Body of pancreas (tissue), 4 donors: ENCODE data around the gene SORL1. TPM values are rescaled to one million over a fixed set of nuclear protein-coding genes. Genes with fewer than 3 reads are reported as not detected.

Source experiments
- ATAC-seq: fragments of 150-250 bp; one replicate; pipeline ENCODE4 v1.9.1; 2016
- DNase-seq, 4 donors: peaks; one replicate each; pipeline ENCODE4 v3.0.0-alpha.2; 2019
- H3K27ac ChIP-seq, 4 donors: fragments of 200-600 bp; sonication (generic); 1 replicate in 3 of 4; 2 replicates in 1 of 4; pipeline versions ENCODE4 v1.5.1 to v1.6.1; 2016 to 2019; ENCODE audit warnings: mild to moderate bottlenecking in 1 of 4, mixed read lengths in 1 of 4, moderate library complexity in 1 of 4
- H3K27me3 ChIP-seq, 2 donors: fragments of 200-600 bp; sonication (generic); one replicate each; pipeline ENCODE4 v1.6.0; 2016; ENCODE audit warnings: mild to moderate bottlenecking in 1 of 2
- H3K36me3 ChIP-seq, 2 donors: fragments of 200-600 bp; sonication (generic); replicated peaks in 1 of 2; 2 replicates each; pipeline ENCODE4 v1.5.1; 2016; ENCODE audit warnings: low read depth in 2 of 2; ENCODE audit not compliant: insufficient read depth in 1 of 2
- H3K4me1 ChIP-seq: fragments of 200-600 bp; sonication (generic); one replicate; pipeline ENCODE4 v1.6.0; 2016
- H3K4me3 ChIP-seq, 2 donors: fragments of 200-600 bp; sonication (generic); 1 replicate in 1 of 2; 2 replicates in 1 of 2; pipeline ENCODE4 v1.5.1; 2016 to 2019
- H3K9me3 ChIP-seq, 3 donors: fragments of 200-600 bp; sonication (generic); 1 replicate in 2 of 3; 2 replicates in 1 of 3; pipeline ENCODE4 v1.5.1; 2016
- POLR2A ChIP-seq, 3 donors: fragments of 450-650 bp; IDR thresholded peaks; one replicate each; pipeline ENCODE4 v1.6.1; 2016; ENCODE audit warnings: antibody characterized with exemption in 3 of 3, mild to moderate bottlenecking in 2 of 3
- WGBS, 2 donors: methylation state at CpG; one replicate each; pipeline ENCODE4 v1.1.5; 2017; 5-methylcytosine and 5-hydroxymethylcytosine counted together
- intact Hi-C: fragments of 100-400 bp; cut with DNase I; formaldehyde crosslinking; loops from one replicate; pipeline ENCODE4 v1.15.1; 2023
- total RNA-seq, 2 donors: library from RNA; depleted of rRNA; stranded (reverse); fragments of >200 nt; gene quantifications; one replicate each; pipeline ENCODE4 v1.1.0, GENCODE V29; 2016
- TF ChIP-seq, protein P1 (sequence below), 7 experiments: fragments of 450-650 bp in 4 of 7; fragments of 200-600 bp in 3 of 7; sonication (generic) in 3 of 7; IDR thresholded peaks; one replicate each; pipeline ENCODE4 v1.5.1; 2016 to 2019; ENCODE audit warnings: antibody characterized with exemption in 7 of 7

SORL1 gene
- total RNA-seq, 2 donors from 2014 or later, result 25.1 to 26.5 TPM

DNA sequence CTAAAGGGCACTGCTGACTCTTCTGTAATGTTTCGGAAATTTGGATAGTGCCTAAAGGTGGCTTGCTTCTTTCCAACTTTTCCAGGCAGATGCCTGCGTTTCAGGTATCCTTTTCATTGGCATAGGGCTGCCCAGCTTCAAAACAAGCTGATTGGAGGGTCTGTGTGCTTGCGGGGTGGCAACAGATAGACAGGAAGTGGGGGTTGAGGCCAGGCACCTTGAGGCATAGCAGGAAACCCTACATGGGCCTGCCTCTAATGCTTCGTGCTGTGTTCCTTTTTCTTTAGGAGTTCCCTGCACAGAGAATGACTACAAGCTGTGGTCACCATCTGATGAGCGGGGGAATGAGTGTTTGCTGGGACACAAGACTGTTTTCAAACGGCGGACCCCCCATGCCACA is 92.8 kb downstream of the SORL1 start:
- ATAC-seq (no peak), DNase-seq (no peak)
- Histone ChIP-seq H3K36me3 (no peaks in the 10 kb centered on the region), H3K4me3 (no peak overlapping the region), H3K27me3 (no peaks in the 10 kb centered on the region), H3K9me3 (no peaks in the 10 kb centered on the region), H3K4me1 (no peaks in the 10 kb centered on the region), H3K27ac (no peak overlapping the region)
- TF ChIP-seq, protein P1, sequence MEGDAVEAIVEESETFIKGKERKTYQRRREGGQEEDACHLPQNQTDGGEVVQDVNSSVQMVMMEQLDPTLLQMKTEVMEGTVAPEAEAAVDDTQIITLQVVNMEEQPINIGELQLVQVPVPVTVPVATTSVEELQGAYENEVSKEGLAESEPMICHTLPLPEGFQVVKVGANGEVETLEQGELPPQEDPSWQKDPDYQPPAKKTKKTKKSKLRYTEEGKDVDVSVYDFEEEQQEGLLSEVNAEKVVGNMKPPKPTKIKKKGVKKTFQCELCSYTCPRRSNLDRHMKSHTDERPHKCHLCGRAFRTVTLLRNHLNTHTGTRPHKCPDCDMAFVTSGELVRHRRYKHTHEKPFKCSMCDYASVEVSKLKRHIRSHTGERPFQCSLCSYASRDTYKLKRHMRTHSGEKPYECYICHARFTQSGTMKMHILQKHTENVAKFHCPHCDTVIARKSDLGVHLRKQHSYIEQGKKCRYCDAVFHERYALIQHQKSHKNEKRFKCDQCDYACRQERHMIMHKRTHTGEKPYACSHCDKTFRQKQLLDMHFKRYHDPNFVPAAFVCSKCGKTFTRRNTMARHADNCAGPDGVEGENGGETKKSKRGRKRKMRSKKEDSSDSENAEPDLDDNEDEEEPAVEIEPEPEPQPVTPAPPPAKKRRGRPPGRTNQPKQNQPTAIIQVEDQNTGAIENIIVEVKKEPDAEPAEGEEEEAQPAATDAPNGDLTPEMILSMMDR (IDR thresholded peaks at IDR 0.05), result no peak
- WGBS, 2 donors, result 66% methylated on average over 7 of the region's 7 CpGs
- intact Hi-C loops, result no loop called here

GRCh38 chr11:121547574-121547973 is 95.5 kb downstream of the SORL1 start:
- Histone ChIP-seq H3K27me3 (no peaks in the 10 kb centered on the region), H3K9me3 (no peaks in the 10 kb centered on the region), H3K4me3 (no peak overlapping the region), H3K36me3 (no peaks in the 10 kb centered on the region), H3K27ac (no peak overlapping the region), H3K4me1 (no peaks in the 10 kb centered on the region)
- DNase-seq (no peak), ATAC-seq (no peak)
- TF ChIP-seq, protein P1 (IDR thresholded peaks at IDR 0.05), result no peak
- no peak for TF ChIP-seq POLR2A (IDR thresholded peaks at IDR 0.05)
- 63 to 70% methylated on average over 3 of the region's 3 CpGs for WGBS, 2 donors
- intact Hi-C loops, result no loop called here

GRCh38 chr11:121550247-121551030 is 98.3 kb downstream of the SORL1 start:
- DNase-seq, result no peak
- no peaks in the 10 kb centered on the region for H3K9me3 ChIP-seq
- no peak for ATAC-seq
- 70% methylated on average over 10 of the region's 10 CpGs for WGBS, 2 donors
- peaks cover 5% of the 10 kb centered on the region for H3K4me1 ChIP-seq
- intact Hi-C loops, result no loop called here
- H3K27me3 ChIP-seq, result no peaks in the 10 kb centered on the region
- TF ChIP-seq POLR2A (IDR thresholded peaks at IDR 0.05), result no peak
- TF ChIP-seq, protein P1 (IDR thresholded peaks at IDR 0.05), result no peak
- H3K36me3 ChIP-seq, result no peaks in the 10 kb centered on the region
- H3K4me3 ChIP-seq, result no peak overlapping the region
- H3K27ac ChIP-seq, result no peak overlapping the region

GRCh38 chr11:121551463-121551862 is 99.3 kb downstream of the SORL1 start:
- intact Hi-C loops, result no loop called here
- H3K4me3 ChIP-seq, result no peak overlapping the region
- no peaks in the 10 kb centered on the region for H3K36me3 ChIP-seq
- H3K4me1 ChIP-seq, result peaks cover 5% of the 10 kb centered on the region
- H3K9me3 ChIP-seq, result no peaks in the 10 kb centered on the region
- H3K27me3 ChIP-seq, result no peaks in the 10 kb centered on the region
- ATAC-seq, result no peak
- TF ChIP-seq POLR2A (IDR thresholded peaks at IDR 0.05), result no peak
- TF ChIP-seq, protein P1 (IDR thresholded peaks at IDR 0.05), result no peak
- WGBS, 2 donors, result 61 to 67% methylated on average over 5 of the region's 5 CpGs
- DNase-seq, result no peak
- no peak overlapping the region for H3K27ac ChIP-seq

DNA sequence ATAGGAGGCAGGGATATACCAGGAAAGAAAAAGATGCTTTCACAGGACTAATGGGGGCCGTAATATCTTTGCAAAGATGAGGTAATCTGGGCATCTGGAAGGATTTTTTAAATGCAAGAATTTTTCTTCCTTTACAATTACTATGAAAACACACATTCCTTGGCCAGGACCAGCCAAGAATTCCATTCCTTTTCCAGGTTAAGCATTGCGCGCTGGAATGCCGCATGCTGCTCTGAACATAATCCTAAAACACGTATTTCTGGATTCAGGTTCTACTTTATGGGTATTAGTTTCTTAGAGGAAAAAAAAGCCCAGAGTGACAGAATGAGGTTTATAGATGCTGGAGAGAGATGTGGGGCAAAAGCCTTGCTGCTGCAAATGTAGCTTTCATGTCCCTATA is 100.0 kb downstream of the SORL1 start:
- WGBS, 2 donors, result 87 to 90% methylated on average over 5 of the region's 5 CpGs
- no peak overlapping the region for H3K27ac ChIP-seq
- TF ChIP-seq, protein P1 (IDR thresholded peaks at IDR 0.05), result no peak
- TF ChIP-seq POLR2A (IDR thresholded peaks at IDR 0.05), result no peak
- H3K4me3 ChIP-seq, result no peak overlapping the region
- H3K36me3 ChIP-seq, result no peaks in the 10 kb centered on the region
- intact Hi-C loops, result no loop called here
- H3K9me3 ChIP-seq, result no peaks in the 10 kb centered on the region
- H3K4me1 ChIP-seq, result peaks cover 5% of the 10 kb centered on the region
- ATAC-seq (no peak), DNase-seq (no peak)
- H3K27me3 ChIP-seq, result no peaks in the 10 kb centered on the region
